HG03097 (cell line): ENCODE measurements around the gene HLA-DRA.
A peak's percentile ranks its signal among the peaks of the same experiment; 100 is the strongest.

Source experiments
- ATAC-seq: cut with Tn5 transposase; IDR thresholded peaks from one replicate; pipeline ENCODE4 v1.9.1; 2021; ENCODE audit not compliant: unreplicated experiment, low FRiP score

HLA-DRA gene

DNA sequence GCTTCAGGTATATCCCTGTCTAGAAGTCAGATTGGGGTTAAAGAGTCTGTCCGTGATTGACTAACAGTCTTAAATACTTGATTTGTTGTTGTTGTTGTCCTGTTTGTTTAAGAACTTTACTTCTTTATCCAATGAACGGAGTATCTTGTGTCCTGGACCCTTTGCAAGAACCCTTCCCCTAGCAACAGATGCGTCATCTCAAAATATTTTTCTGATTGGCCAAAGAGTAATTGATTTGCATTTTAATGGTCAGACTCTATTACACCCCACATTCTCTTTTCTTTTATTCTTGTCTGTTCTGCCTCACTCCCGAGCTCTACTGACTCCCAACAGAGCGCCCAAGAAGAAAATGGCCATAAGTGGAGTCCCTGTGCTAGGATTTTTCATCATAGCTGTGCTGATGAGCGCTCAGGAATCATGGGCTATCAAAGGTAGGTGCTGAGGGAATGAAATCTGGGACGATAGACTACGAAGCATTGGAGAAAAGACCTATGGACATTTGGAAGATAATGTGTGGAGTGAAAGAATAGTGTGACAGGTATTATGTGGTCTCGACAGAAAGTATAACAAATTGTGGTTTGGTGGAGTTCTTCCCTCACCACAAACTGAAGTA lies at the start of gene HLA-DRA:
Gene HLA-DRA (plus strand): TSS at position 286 of the 613 bp plus-strand sequence. CDS start 64 bp downstream, at position 350.
- ATAC-seq = peak; percentile 68

DNA sequence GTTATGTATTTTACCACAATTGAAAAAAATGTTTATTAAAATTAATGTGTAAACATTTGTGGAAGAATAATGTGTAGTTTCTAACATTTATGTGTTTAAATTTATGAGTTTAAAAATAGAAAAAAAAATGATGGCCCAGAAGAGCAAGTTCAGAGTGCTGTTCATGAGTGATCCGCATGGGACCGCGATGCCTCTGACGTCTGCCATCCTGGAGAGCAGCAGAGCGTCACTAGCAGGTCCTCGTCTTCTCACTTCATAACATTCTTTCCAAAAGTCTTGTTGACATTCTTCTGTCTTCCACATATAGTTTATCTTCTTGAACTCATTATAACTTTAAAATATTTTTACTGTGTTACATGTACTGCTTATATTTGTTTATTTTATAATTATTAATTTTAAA lies 48.2 kb upstream of the HLA-DRA start:
- ATAC-seq = no peak

DNA sequence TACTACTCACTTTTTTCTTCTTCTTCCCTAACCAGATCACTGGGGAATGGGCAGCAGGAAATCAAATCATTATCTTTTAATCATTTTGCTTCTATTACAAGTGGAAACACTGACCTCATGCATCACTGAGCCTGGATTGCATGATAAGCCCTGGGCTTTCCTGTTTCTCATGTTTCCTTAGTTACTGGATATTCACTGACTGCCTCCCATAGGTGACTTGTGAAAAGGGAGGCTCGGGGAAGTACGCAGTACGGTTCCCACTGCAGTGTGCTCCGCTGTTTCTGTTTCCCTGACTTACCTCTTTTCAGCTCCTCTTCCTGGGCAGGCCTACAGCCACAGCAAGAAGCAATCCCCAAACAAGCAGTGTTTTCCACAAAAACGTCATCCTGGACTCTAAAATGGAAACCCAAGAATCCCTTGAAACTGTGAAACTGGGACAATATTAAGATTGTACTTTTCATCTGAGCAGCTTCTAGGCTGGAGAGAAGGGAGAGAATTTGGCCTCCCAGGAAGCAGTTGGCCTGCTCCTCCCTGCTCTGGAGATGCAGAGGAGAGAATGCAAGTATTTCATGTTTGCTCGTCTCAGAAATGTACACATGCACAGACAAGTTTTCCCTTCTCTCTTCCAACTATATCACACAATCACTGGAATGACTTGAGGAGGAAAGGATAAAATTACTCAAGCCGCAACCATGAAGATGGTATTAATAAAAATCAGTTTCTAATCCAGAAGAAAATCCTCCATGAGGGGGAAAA lies 45.8 kb upstream of the HLA-DRA start:
- ATAC-seq = no peak

DNA sequence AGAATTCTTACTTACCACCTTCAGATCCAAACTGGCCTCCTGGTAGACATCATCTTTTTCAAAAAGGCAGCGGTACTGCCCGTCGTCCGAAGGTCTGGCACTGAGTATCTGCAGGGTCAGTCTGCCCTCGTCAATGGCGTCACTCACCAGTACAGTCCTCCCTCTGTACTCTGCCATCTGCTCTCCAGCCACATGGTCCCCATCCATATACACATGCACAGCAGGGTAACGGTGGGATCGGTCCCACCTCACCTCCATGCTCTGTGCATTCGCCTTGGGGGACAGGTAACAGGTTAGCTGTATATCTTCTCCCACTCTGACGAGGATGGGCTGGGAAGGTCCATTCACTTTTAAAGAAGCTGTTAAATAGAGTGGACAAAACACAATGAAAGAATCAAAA lies 43.7 kb upstream of the HLA-DRA start:
- no peak for ATAC-seq

DNA sequence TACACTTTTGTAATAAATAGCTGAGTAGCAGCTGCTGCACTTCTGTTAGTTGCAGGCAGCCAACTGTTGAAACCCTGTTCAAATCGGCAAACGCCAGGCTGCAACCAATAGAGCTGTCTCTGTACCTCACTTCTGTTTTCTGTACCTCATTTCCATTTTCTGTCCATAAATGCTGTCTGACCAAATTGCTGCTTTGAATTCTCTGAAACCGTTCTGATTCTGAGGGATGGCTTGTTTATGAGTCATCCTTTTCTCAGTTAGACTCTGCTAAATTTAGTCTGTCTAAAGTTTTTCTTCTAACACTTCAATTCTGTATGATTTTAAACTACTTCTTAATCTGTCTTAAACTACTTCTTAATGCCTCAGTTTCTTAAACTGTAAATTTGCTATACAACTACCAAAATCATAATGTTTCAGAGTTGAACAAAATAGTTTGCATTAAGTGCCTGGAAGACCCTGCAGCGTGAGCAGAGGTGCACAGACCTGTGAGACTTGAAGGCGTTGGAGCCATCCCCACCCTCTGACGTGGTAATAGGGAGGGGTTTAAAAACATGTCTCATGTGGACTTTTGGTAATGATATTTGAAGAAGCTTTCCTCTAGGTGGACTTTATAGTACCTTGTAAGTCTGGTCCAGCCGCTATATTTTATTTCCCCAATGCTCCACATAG lies 42.3 kb upstream of the HLA-DRA start:
- no peak for ATAC-seq

DNA sequence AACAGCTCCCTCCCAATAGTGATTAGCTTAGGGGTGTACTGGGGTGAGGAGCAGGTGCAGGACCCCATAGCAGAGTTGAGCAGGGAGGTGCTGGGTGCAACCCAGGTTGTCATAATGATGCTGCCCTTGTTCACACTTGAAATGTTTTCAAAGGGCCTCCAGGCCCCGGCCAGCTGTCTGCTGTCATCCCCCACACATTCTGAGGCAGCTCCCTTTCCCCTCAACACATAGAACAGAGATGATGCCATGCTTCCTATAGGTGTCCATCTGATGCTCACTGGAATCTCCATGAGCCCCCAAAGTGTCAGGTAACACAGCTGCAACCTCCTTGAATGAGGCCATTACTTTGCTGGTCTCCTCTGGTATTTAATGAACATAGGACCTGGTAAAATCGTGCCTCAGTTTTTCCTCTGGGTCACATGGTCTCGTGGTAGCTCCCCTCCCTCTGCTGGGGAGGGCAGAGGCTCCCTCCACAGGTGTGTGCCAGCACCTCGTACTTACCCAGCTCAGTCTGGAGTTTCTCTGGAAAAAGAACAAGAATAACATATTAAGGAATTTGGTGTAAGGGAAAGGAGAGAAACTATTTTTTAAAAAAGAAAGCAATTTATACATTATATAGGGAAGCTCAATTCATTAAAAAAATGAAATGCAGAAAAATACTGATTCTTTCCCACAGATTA lies 38.3 kb upstream of the HLA-DRA start:
- no peak for ATAC-seq

DNA sequence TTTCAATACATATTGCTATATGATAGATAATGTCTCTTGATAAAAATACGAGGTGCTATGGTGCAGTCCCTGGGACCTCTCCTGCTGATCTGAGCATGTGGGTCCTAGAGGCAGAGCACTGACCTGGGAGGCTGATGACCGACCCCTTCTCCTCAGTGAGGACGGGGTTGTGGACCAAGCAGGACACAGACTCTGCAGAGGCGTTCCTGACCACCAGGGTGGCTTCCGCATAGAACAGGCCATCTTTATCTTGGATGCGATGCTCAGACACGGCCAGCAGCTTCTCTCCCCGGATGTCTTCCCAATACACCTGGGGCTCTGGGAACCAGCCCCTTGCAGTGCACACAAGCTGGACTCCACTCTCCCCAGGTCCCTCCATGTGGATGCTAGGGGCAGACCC lies 36.9 kb upstream of the HLA-DRA start:
- no peak for ATAC-seq

DNA sequence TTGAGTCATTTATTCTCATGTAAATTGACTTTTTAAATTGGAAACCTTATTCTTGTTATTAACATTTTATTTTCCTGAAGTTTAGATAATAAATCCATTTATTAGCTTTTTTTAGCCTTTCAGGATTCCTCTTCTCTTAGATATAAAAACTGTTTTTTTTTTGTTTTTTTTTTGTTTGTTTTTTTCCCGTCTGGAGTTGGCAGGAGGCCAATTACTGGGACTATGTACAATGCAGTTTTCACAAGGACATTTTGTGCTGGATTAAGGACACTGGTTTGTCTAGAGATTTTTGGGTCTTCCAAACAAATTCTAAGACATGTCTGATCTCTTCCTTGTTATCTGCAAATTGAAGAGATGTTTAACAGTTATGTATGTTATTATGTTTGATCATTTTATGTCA lies 34.0 kb upstream of the HLA-DRA start:
- no peak for ATAC-seq

DNA sequence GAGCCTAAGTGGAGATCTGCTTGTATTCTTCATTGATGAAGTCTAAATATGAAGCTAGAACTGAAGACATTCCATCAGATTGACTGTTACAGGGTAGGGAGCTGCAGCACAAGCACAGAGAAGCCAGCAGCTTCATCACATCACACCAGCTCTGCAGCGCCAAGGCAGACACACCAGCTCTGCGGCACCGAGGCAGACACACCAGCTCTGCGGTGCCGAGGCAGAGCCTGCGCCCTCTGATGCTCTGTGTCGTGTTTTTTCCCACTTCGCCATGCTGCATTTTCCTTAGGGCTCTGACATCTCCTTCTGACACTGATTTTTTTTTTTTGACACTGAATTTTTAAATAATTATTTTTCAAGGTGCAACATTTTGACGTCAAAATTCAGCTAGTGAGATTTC lies 33.5 kb upstream of the HLA-DRA start:
- ATAC-seq = no peak

DNA sequence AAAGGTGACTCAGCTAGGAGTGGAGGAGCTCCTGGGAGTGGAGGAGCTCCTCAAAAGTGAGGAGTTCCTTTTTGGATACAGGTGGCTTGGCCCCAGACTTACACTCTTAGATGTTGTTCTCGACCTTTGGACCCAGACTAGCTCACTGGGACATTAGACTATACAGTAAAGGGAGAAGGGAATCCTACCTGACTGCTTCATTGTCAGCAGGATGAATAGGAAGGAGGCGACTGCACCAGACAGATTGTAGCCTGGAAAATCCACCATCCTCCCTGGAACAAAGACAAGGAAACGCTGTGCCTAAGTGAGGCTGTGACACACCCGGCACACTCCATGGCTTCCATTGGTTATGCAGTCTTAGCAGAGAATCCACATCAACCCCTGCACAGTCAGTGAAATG lies 32.8 kb upstream of the HLA-DRA start, which contains the start of gene BTNL2:
Gene BTNL2 (minus strand): TSS at position 325 of the 400 bp plus-strand sequence. CDS start 58 bp downstream, at position 267.
- ATAC-seq = no peak

DNA sequence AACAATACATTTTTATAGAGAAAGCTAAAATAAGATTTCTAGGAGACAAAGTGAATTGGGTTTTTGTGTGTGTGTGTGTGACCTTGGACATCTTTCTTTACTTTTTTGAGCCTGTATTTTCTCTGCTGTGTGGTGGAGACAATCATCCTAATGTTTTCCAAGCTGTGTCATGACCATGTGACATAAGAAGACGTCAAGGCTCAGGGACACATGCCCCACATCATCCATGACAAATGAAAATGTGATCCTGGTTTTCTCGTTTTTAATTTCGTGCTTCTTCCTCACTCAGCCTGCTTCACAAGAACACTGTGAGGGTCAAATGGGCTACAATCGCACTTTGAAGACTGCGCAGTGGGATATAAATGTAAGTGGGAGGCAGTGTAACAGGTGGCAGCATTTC lies 28.8 kb upstream of the HLA-DRA start:
- no peak for ATAC-seq

DNA sequence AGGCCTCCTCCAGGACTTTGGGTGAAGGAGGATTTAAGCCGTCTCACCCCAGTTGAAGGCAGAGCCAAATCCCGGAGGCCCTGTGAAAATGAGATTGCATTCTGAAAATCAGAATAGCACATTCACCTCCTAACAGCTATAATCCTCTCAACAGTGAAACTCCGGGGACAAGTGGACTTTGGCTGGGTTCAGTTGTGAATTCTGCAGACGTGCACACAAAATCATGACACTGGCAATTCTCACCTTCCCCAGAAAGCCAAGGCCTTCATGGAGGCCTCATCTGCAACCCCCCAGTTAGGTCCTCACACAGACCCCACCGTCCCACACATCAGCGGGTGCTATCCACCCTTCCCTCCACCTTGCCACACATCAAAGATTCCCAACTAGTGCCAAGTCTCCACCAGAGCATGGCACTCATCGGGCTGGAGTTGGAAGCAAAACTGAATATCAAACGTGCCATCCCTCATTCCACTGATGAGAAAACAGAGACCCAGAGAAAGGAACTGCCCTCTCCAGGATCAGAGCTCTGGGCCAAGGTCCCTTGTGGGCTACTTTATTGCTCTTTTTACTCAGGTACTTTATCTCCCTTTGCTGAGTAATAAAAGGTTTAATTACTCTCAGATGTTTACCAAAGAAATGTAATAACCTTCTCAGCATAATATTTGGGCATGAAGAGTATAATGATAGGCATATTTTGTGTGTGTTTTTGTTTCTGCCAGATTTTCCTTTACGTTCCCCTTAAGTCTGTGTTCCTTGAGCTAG lies 27.9 kb upstream of the HLA-DRA start:
- no peak for ATAC-seq

DNA sequence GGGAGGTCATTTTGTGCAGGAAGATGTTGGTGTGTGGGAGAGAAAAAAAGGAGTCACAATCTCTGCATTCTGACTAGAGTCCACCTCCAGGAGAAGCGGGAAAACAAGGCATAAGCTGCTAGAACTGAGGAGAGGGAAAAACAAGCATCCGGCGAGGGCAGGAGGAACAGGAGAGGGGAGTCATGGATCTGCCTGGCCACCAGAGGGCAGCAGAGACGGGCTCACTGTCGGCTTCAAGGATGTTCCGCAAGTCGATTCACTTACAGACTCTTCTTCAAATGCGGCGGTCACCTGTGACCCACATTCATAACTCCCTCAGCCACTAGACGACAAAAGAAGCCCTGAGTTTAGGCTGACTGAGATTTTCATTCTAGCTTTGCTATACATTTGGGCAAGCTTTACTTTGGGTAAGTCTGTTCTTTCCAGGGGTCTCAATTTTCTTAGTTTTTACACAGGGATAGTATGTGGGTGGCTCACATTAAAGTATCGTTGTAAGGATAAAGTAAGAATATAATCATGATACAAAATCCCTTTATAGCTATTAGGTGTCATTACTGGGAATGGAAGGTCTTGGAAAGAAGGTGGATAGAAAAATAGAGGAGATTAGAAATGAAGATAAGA lies 26.1 kb upstream of the HLA-DRA start:
- no peak for ATAC-seq

DNA sequence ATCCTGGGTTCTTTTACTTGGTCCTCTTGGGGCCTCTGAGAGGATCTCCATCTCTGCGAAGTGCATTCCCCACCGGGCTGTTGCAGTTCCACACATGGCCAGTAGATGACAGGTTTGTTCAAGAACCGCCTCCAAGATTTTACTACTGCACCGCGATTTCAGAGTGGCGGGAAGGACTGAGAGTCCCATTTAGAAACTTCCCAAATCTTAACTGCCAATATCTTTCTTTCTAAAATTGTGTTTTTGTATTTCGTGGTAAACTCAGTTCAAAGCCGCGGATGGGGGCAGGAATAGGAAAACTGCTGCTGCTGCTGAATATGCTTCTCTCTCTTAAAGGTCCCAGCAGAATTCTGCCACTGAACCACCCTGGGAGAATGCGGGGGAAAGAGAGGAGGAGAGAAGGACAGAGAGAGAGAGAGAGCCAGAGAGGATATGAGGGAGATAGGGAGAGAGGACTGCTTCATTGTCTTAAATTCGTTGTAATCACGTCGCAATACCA lies 24.1 kb upstream of the HLA-DRA start:
- no peak for ATAC-seq

DNA sequence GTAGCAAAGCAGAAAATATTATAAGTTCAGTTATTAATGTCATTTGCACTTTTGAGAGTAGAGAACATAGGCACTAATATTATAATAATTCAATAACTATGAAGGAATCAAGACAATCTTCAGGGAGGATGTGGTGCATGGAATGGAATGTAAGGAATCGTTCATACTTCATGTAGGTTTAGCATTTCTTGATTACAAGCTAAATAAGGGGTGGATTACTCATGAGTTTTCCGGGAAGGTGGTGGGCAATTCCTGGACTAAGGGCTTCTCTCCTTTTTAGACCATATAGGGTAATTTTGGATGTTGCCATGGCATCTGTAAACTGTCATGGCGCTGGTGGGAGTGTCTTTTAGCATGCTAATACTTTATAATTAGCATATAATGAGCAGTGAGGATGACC lies 23.7 kb upstream of the HLA-DRA start:
- no peak for ATAC-seq

DNA sequence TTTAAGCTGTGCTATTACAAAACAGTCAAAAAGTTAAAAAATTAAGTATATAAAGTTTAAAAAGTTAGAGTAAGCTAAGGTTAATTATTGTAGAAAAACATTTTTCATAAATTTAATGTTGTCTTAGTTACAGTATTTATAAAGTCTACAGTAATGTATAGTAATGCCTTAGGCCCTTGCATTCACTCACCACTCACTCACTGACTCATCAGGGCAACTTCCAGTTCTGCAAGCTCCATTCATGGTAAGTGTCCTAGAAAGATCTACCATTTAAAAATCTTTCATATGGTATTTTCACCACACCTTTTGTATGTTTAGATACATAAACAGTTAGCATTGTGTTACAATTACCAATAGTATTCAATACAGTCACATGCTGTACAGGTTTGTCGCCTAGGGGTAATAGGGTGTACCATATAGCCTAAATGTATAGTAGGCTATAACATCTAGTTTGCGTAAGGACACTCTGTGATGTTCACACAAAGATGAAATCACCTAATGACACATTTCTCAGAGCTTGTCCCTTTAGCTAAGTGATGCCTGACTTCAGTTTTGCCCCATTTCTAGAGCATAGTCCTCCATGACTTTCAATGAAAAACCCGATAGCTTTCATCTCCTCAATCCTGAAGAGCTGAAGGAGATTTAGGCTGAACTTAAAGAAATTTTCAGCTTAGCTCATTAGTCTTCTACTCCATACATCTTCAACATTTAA lies 14.9 kb upstream of the HLA-DRA start:
- ATAC-seq = no peak

DNA sequence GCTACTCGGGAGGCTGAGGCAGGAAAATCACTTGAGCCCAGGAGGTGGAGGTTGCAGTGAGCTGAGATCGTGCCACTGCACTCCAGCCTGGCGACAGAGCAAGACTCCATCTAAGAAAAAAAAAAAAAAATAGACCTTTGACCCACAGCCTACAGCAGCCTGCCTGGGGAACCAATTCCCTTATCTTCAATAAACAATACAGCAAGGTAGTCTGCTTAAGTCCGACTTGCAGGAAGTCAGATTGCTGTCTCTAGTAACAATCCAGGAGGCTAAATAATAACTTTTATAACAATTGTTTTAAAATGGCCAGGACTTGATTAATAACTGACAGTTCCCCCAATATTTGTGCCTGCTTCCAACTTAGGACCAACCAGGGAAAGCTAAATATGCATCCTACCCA lies 13.3 kb upstream of the HLA-DRA start:
- no peak for ATAC-seq

DNA sequence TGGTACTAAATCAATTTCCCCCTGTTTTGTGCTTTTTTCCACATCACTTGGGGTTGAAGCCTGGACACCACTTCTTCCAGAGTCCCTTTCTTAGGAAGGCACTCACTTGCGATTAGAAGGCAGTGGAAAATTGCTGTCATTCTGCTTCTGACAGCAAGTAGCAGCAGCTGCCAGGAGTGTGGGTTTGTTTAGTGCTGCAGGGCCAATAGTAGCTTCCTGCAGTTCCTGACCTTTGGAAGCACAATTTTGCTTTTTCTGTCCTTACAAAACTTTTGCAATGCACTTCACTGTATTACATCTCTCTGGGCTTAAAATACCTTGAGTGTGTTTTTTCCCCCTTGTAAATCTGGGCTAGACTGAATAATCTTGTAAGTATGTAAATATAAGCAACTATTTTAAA lies 12.5 kb upstream of the HLA-DRA start:
- no peak for ATAC-seq

DNA sequence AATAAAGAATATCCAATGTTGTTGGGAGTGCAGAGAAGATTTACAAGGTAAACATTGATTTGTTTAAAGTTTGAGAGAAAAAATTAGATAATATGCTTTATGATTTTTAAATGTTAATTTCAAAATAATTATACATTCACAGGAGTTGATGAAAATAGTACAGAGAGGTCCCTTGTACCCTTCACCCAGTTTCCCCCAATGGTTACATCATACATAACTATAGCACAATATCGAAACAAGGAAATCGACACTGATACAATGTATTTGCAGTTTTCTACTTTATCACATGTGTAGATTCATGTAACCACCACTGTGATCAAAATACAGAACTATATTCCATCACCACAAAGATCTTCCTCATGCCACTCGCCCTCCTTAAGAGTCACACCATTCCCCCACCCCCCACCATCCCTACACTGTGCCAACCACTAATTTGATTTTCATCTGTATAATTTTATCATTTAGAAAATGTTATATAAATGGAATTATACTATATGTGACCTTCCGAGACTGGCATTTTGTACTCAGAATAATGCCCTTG lies 11.7 kb upstream of the HLA-DRA start:
- no peak for ATAC-seq
